GM12865 (cell line): ENCODE measurements around the gene LEMD1.

Experiments used
- DNase-seq: peaks from one replicate; pipeline ENCODE4 v3.0.0; 2010; ENCODE audit warnings: low read depth
- H3K4me3 ChIP-seq: 2 replicates; pipeline ENCODE4 v1.5.1; 2011; ENCODE audit warnings: mild to moderate bottlenecking, low read depth, low read length, control low read depth
- CTCF ChIP-seq: IDR thresholded peaks from 2 replicates; pipeline ENCODE4 v1.5.1; 2011; ENCODE audit warnings: low read length, control low read depth, low read depth, inconsistent platforms; ENCODE audit not compliant: insufficient read depth; ENCODE audit errors: missing control alignments

LEMD1 gene

DNA sequence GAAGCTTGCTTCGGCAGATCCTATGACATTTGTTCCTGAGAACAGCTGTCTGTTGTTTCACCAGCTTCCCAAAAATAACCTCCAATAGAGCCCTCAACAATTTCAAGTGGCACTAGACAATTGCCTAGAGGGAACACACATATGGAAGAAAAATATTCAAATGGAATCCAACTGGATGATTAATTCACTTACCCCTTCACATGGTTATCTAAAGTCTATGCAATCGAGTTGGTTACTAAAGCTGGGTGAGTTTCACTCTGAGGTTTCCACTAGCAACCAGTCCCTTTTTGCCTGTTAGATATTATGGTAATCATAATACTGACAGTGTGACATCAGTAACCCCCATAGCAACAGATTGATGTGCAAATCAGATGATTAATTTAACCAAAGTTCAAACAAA lies at the start of gene LEMD1:
Gene LEMD1, minus strand, starts transcription at position 259 of the 400 bp plus-strand sequence. CDS start 1,520 bp downstream, outside the sequence.
- H3K4me3 ChIP-seq: no peak within 1 kb of the TSS
- DNase-seq: no peak
- TF ChIP-seq CTCF: no peak

DNA sequence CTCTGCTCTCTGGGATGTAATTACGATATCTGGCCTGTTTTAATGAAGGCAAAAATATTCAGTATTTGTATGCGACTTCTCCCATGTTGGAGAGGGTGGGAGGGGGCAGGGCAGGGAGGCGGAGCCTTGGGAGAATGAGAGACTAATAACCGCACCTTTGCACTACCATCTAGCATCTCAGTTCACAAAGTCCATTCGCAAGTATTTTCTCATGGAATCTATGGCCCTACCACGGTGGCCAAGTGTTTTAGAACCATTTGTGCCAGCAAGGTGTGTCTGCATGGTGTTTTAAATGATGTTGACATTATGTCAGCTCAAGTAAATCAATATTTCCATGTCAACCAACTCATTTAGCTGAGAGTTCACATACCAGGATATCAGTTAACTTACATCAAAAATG lies 48.3 kb upstream of the LEMD1 start:
- H3K4me3 ChIP-seq: no peak overlapping the region
- TF ChIP-seq CTCF: no peak
- no peak for DNase-seq

GRCh38 chr1:205466595-205467220 lies 44.9 kb upstream of the LEMD1 start:
- no peak overlapping the region for H3K4me3 ChIP-seq
- TF ChIP-seq CTCF: no peak
- no peak for DNase-seq

- no peak for DNase-seq
- TF ChIP-seq CTCF: no peak
- H3K4me3 ChIP-seq: no peak overlapping the region
Measured at GRCh38 chr1:205465392-205465791, 43.5 kb upstream of the LEMD1 start.

DNA sequence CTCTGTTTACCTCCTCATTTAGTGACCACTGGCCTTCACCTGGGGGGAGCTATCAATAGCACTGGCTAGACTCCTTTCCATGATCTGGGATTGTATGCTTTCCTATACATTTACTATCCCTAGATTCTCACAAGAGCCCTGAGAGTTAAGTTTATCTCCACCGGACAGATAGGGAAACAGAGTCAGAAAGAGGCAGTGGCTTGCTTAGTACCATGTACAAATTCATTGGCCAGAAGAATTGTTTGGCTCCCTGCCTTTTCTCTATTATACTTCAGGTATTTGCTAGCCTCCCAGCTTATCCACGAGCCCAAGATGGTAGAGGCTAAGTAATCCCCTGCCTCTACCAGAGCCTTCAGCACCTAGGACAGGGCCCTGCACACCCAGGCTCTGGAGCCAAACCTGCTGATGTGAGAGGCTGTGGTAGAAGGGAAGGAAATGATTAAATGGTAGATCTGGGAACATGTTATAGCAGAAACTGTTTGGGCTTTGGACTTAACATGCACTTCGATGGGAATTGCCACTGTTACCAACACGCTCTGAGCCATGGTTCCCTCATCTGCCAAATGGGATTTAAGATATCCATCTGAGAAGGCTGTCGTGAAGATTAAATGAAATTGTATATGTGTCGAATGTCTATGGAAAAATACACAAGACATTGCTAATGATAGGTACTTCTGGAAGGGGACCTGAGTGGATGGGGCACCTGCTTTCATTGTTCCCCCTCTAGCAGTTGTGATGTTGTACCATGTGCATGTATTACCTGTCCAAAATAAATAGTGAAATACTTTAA lies 37.1 kb upstream of the LEMD1 start:
- DNase-seq: peak; percentile 21
- TF ChIP-seq CTCF: no peak
- H3K4me3 ChIP-seq: no peak overlapping the region

DNA sequence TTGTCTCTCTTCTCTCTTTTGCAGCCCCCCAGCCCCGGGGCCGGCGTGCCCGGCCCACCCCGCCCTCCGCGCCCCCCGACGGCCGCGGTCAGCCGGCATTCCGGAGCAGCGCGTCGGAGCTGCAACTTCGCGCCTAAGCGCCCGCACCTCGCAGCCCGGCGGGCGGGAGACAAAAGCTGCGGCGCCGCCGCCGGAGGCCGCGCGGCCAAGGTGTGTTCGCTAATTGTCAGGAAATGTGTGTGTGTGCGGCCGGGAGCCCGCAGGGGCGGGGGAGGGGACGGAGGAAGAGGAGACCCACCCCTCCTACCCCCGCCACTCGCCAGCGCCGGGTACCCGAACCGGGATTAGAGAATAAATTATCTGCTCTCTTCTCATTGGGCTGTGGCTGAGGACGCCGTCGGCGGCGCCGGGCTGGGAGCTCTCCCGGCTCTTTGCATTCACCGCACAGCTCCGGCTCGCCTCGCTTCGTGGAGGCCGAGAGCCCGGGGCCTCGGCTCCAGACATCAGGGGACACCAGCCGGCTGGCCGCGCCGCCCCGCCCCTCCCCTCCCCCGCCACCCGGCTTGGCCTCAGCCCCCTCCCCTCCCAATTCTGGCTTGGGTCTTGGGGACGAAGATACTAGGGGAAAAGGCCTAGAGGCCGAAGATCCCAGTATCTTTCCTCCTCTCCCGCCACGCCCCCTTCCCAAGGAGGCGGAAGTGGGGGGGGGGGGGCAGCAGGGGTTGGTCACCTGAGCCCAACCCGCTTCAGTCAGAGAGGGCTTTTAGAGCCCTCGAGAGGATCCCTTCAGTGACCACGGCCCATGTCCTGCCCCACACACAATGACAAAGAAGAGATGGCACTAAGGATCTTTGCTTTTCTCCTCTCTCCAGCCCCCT lies 35.3 kb upstream of the LEMD1 start:
- DNase-seq: no peak
- no peak overlapping the region for H3K4me3 ChIP-seq
- TF ChIP-seq CTCF: no peak
